Vagina (tissue), 2 donors: ENCODE measurements around the gene KRTAP10-10.

Experiments
- POLR2A ChIP-seq, 2 donors: fragments of 450-650 bp; IDR thresholded peaks; one replicate each; pipeline ENCODE4 v1.6.1; 2017; ENCODE audit warnings: antibody characterized with exemption in 2 of 2, mild to moderate bottlenecking in 2 of 2, moderate library complexity in 2 of 2
- POLR2AphosphoS5 ChIP-seq, 2 donors: sonication (generic); formaldehyde crosslinking; IDR thresholded peaks; one replicate each; pipeline ENCODE4 v1.9.0; 2017; ENCODE audit warnings: antibody characterized with exemption in 2 of 2, mild to moderate bottlenecking in 2 of 2, low read depth in 1 of 2; ENCODE audit not compliant: insufficient read depth in 1 of 2
- TF ChIP-seq, protein P1 (sequence below), 3 experiments: fragments of 450-650 bp in 2 of 3; fragments of 200-600 bp in 1 of 3; sonication (generic) in 1 of 3; IDR thresholded peaks; one replicate each; pipeline ENCODE4 v1.5.1; 2017 to 2019; ENCODE audit warnings: antibody characterized with exemption in 3 of 3, mild to moderate bottlenecking in 2 of 3, moderate library complexity in 2 of 3

DNA sequence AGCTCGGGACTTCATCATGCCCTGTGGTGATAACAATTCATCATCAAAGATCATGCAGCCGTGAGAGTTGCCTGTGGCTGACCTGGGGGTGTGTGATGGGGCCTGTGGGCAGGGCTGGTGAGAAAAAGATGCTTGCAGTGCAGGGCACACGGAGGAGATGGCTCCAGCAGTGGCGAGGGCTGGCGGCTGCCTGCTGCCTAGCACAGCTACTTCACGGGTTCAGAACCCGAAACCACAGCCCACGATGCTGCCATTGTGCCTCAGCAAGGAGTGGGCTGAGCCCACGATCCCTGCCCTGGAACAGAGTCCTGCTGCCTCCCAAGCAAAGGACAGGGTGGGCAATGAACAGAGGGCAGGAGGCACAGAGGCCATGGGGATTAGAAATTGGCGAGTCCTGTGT lies 10.9 kb upstream of the KRTAP10-10 start:
- TF ChIP-seq, protein P1, sequence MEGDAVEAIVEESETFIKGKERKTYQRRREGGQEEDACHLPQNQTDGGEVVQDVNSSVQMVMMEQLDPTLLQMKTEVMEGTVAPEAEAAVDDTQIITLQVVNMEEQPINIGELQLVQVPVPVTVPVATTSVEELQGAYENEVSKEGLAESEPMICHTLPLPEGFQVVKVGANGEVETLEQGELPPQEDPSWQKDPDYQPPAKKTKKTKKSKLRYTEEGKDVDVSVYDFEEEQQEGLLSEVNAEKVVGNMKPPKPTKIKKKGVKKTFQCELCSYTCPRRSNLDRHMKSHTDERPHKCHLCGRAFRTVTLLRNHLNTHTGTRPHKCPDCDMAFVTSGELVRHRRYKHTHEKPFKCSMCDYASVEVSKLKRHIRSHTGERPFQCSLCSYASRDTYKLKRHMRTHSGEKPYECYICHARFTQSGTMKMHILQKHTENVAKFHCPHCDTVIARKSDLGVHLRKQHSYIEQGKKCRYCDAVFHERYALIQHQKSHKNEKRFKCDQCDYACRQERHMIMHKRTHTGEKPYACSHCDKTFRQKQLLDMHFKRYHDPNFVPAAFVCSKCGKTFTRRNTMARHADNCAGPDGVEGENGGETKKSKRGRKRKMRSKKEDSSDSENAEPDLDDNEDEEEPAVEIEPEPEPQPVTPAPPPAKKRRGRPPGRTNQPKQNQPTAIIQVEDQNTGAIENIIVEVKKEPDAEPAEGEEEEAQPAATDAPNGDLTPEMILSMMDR (IDR thresholded peaks at IDR 0.05), result no peak
- no peak for TF ChIP-seq POLR2A (IDR thresholded peaks at IDR 0.05)
- TF ChIP-seq POLR2AphosphoS5 (IDR thresholded peaks at IDR 0.05; ENCODE audit: insufficient read depth in 1 of 2, low read depth in 1 of 2), result no peak
